Liver (tissue), 9 donors: ENCODE results near the gene SRSF8. TPM values are rescaled to one million over a fixed set of nuclear protein-coding genes. Genes with fewer than 3 reads are reported as not detected.

Experiments
- DNase-seq: peaks from one replicate; pipeline ENCODE4 v3.0.0-alpha.2; 2017; ENCODE audit warnings: low spot score
- H3K27ac ChIP-seq, 2 donors: one replicate each; pipeline ENCODE4 v1.7.0; 2013; ENCODE audit warnings: inconsistent platforms in 2 of 2, low read length in 2 of 2, control low read depth in 1 of 2, low read depth in 1 of 2, mild to moderate bottlenecking in 1 of 2
- H3K27me3 ChIP-seq, 4 donors: one replicate each; pipeline versions ENCODE4 v1.6.1 to v1.7.0; 2013; ENCODE audit warnings: low read length in 3 of 4, inconsistent platforms in 1 of 4, mild to moderate bottlenecking in 1 of 4, moderate library complexity in 1 of 4; ENCODE audit not compliant: control insufficient read depth in 4 of 4, insufficient read depth in 4 of 4
- H3K36me3 ChIP-seq, 4 donors: one replicate each; pipeline versions ENCODE4 v1.6.1 to v1.7.0; 2013; ENCODE audit warnings: low read length in 3 of 4, mild to moderate bottlenecking in 3 of 4, low read depth in 1 of 4, moderate library complexity in 1 of 4; ENCODE audit not compliant: control insufficient read depth in 4 of 4, insufficient read depth in 3 of 4
- H3K4me1 ChIP-seq, 4 donors: one replicate each; pipeline versions ENCODE4 v1.6.1 to v1.7.0; 2013; ENCODE audit warnings: low read length in 3 of 4, mild to moderate bottlenecking in 3 of 4, moderate library complexity in 1 of 4; ENCODE audit not compliant: control insufficient read depth in 4 of 4, insufficient read depth in 4 of 4
- H3K4me3 ChIP-seq, 3 donors: one replicate each; pipeline versions ENCODE4 v1.6.1 to v1.7.0; 2013; ENCODE audit warnings: low read length in 3 of 3, control low read depth in 1 of 3, low read depth in 1 of 3, mild to moderate bottlenecking in 1 of 3
- H3K9ac ChIP-seq, 2 donors: one replicate each; pipeline ENCODE4 v1.7.0; 2013; ENCODE audit warnings: low read length in 2 of 2, mild to moderate bottlenecking in 2 of 2, moderate library complexity in 2 of 2, control low read depth in 1 of 2, low read depth in 1 of 2
- H3K9me3 ChIP-seq, 4 donors: one replicate each; pipeline versions ENCODE4 v1.6.1 to v1.7.0; 2013; ENCODE audit warnings: low read length in 3 of 4; ENCODE audit not compliant: control insufficient read depth in 4 of 4
- ATF3 ChIP-seq: IDR thresholded peaks from 2 replicates; pipeline ENCODE4 v1.6.1; 2016; ENCODE audit warnings: antibody characterized with exemption
- CTCF ChIP-seq: fragments of 150-350 bp; IDR thresholded peaks from 2 replicates; pipeline ENCODE4 v1.5.1; 2017; ENCODE audit warnings: improper control_type of control experiment, low read depth, low read length; ENCODE audit not compliant: missing input control
- EGR1 ChIP-seq, 2 donors: IDR thresholded peaks; 2 replicates each; pipeline ENCODE4 v1.6.1; 2016 to 2018; ENCODE audit warnings: antibody characterized with exemption in 2 of 2, low read depth in 2 of 2
- FOXA1 ChIP-seq: IDR thresholded peaks from 2 replicates; pipeline ENCODE4 v1.6.1; 2016; ENCODE audit warnings: antibody characterized with exemption
- FOXA2 ChIP-seq: IDR thresholded peaks from 2 replicates; pipeline ENCODE4 v1.6.1; 2016; ENCODE audit warnings: antibody characterized with exemption
- GABPA ChIP-seq, 2 donors: IDR thresholded peaks in 1 of 2; conservative IDR thresholded peaks in 1 of 2; 2 replicates each; pipeline ENCODE4 v1.6.1; 2016; ENCODE audit warnings: antibody characterized with exemption in 2 of 2, mild to moderate bottlenecking in 1 of 2, moderate library complexity in 1 of 2
- HNF4A ChIP-seq, 2 donors: conservative IDR thresholded peaks; 2 replicates each; pipeline ENCODE4 v1.6.1; 2016; ENCODE audit warnings: antibody characterized with exemption in 2 of 2, mild to moderate bottlenecking in 2 of 2
- HNF4G ChIP-seq: IDR thresholded peaks from 2 replicates; pipeline ENCODE4 v1.6.1; 2016; ENCODE audit warnings: antibody characterized with exemption
- JUND ChIP-seq, 2 donors: IDR thresholded peaks; 2 replicates each; pipeline ENCODE4 v1.6.1; 2016; ENCODE audit warnings: antibody characterized with exemption in 2 of 2
- NR2F2 ChIP-seq: IDR thresholded peaks from 2 replicates; pipeline ENCODE4 v1.6.1; 2016; ENCODE audit warnings: antibody characterized with exemption
- RAD21 ChIP-seq, 2 donors: IDR thresholded peaks; 2 replicates each; pipeline ENCODE4 v1.6.1; 2016; ENCODE audit warnings: antibody characterized with exemption in 2 of 2, mild to moderate bottlenecking in 2 of 2
- REST ChIP-seq: IDR thresholded peaks from 2 replicates; pipeline ENCODE4 v1.6.1; 2016; ENCODE audit warnings: antibody characterized with exemption, mild to moderate bottlenecking
- RXRA ChIP-seq, 2 donors: IDR thresholded peaks; 2 replicates each; pipeline ENCODE4 v1.6.1; 2017 to 2018; ENCODE audit warnings: antibody characterized with exemption in 2 of 2, mild to moderate bottlenecking in 1 of 2
- SP1 ChIP-seq: IDR thresholded peaks from 2 replicates; pipeline ENCODE4 v1.6.1; 2018; ENCODE audit warnings: antibody characterized with exemption, mild to moderate bottlenecking
- TAF1 ChIP-seq: conservative IDR thresholded peaks from 2 replicates; pipeline ENCODE4 v1.6.1; 2016; ENCODE audit warnings: antibody characterized with exemption, mild to moderate bottlenecking
- YY1 ChIP-seq: IDR thresholded peaks from 2 replicates; pipeline ENCODE4 v1.6.1; 2016; ENCODE audit warnings: antibody characterized with exemption, mild to moderate bottlenecking
- WGBS: extraction: QIAGEN DNeasy Blood & Tissue Kit; methylation state at CpG from one replicate; pipeline ENCODE4 v1.1.7; 2013; 5-methylcytosine and 5-hydroxymethylcytosine counted together
- polyA plus RNA-seq, 2 donors: library from polyadenylated mRNA; stranded (reverse) in 1 of 2; unstranded in 1 of 2; fragments of 200-250 nt in 1 of 2; fragments of >200 nt in 1 of 2; fragmentation: Nextera tagmentation in 1 of 2; extraction: Ambion mirVana in 1 of 2; gene quantifications; one replicate each; pipeline versions ENCODE4 v1.2.1 to v1.2.3, GENCODE V29; 2013 to 2015
- total RNA-seq, 2 donors: library from RNA; depleted of rRNA; stranded (reverse); fragments of >200 nt; gene quantifications; one replicate each; pipeline ENCODE4 v1.2.3, GENCODE V29; 2014
- TF ChIP-seq, protein P1 (sequence below): IDR thresholded peaks from 2 replicates; pipeline ENCODE4 v1.6.1; 2016; ENCODE audit warnings: antibody characterized with exemption
- TF ChIP-seq, protein P2 (sequence below): IDR thresholded peaks from 2 replicates; pipeline ENCODE4 v1.6.1; 2016; ENCODE audit warnings: antibody characterized with exemption
- donor health status: healthy.
- donor health status: healthy.
- donor health status: healthy.
- donor health status: healthy.
- donor health status: healthy.

SRSF8 gene
- total and polyA plus RNA-seq, 4 donors = 15.4 to 31.8 (median 17.8) TPM

DNA sequence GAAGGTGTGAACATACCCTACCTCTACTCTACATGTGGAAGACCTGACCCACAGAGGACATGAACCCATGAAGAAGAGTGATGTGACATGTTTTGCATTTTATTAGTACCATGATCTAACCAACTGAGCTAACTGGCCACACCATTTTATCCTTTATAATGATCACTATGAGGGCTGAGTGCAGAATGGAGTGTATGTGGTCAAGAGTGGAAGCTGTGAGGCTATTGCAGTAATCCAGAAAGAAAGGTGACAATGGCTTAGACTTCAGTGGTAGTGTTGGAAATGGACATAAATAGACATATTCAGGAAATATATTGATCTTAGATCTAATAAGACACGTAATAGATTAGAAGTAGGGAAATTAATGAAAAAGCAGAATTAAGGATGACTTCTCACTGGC, 3.8 kb downstream of the SRSF8 start:
- TF ChIP-seq TAF1 (no peak), FOXA1 (no peak), GABPA (IDR thresholded peaks at IDR 0.05 in 1 of 2, conservative IDR thresholded peaks at IDR 0.05 in 1 of 2) (no peak), RXRA (IDR thresholded peaks at IDR 0.05) (no peak), SP1 (no peak), REST (no peak), HNF4A (conservative IDR thresholded peaks at IDR 0.05) (no peak), ATF3 (no peak), HNF4G (no peak), CTCF (no peak)
- WGBS = 94% methylated on average over 1 of the region's 1 CpG
- H3K27me3 ChIP-seq = no peaks in the 10 kb centered on the region
- no peak overlapping the region for H3K9ac ChIP-seq
- no peak overlapping the region for H3K27ac ChIP-seq
- DNase-seq = no peak
- H3K4me3 ChIP-seq = no peak overlapping the region
- peaks cover 0 to 18% (median 13%) of the 10 kb centered on the region in 4 donors for H3K4me1 ChIP-seq
- H3K36me3 ChIP-seq = no peaks in the 10 kb centered on the region
- no peaks in the 10 kb centered on the region for H3K9me3 ChIP-seq

- no peak overlapping the region for H3K4me3 ChIP-seq
- peaks cover 0 to 12% (median 10%) of the 10 kb centered on the region in 4 donors for H3K4me1 ChIP-seq
- DNase-seq = no peak
- no peaks in the 10 kb centered on the region for H3K36me3 ChIP-seq
- no peak overlapping the region for H3K27ac ChIP-seq
- H3K9me3 ChIP-seq = no peaks in the 10 kb centered on the region
- H3K27me3 ChIP-seq = no peaks in the 10 kb centered on the region
- no peak overlapping the region for H3K9ac ChIP-seq
- TF ChIP-seq REST = no peak
- TF ChIP-seq NR2F2 = no peak
- TF ChIP-seq TAF1 = no peak
- TF ChIP-seq ATF3 = no peak
- TF ChIP-seq GABPA (IDR thresholded peaks at IDR 0.05 in 1 of 2, conservative IDR thresholded peaks at IDR 0.05 in 1 of 2) = no peak
- no peak for TF ChIP-seq RAD21 (IDR thresholded peaks at IDR 0.05)
- TF ChIP-seq EGR1 (IDR thresholded peaks at IDR 0.05; ENCODE audit: low read depth in 2 of 2) = no peak
- no peak for TF ChIP-seq JUND (IDR thresholded peaks at IDR 0.05)
- TF ChIP-seq, protein P1, sequence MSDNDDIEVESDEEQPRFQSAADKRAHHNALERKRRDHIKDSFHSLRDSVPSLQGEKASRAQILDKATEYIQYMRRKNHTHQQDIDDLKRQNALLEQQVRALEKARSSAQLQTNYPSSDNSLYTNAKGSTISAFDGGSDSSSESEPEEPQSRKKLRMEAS = no peak
- no peak for TF ChIP-seq YY1
- no peak for TF ChIP-seq FOXA1
- TF ChIP-seq HNF4G = no peak
- TF ChIP-seq FOXA2 = no peak
- TF ChIP-seq SP1 = no peak
- TF ChIP-seq, protein P2, sequence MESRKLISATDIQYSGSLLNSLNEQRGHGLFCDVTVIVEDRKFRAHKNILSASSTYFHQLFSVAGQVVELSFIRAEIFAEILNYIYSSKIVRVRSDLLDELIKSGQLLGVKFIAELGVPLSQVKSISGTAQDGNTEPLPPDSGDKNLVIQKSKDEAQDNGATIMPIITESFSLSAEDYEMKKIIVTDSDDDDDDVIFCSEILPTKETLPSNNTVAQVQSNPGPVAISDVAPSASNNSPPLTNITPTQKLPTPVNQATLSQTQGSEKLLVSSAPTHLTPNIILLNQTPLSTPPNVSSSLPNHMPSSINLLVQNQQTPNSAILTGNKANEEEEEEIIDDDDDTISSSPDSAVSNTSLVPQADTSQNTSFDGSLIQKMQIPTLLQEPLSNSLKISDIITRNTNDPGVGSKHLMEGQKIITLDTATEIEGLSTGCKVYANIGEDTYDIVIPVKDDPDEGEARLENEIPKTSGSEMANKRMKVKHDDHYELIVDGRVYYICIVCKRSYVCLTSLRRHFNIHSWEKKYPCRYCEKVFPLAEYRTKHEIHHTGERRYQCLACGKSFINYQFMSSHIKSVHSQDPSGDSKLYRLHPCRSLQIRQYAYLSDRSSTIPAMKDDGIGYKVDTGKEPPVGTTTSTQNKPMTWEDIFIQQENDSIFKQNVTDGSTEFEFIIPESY = no peak
- no peak for TF ChIP-seq HNF4A (conservative IDR thresholded peaks at IDR 0.05)
- no peak for TF ChIP-seq CTCF
These were observed 6.2 kb downstream of the SRSF8 start for GRCh38 chr11:95072948-95073347.
